ENCODE data around the gene ETV3L. TPM values are rescaled to one million over a fixed set of nuclear protein-coding genes. Genes with fewer than 3 reads are reported as not detected.
A peak's percentile ranks its signal among the peaks of the same experiment; 100 is the strongest.

The ETV3L gene
- total RNA-seq, 1 experiment from 2014 or later: not detected

DNA sequence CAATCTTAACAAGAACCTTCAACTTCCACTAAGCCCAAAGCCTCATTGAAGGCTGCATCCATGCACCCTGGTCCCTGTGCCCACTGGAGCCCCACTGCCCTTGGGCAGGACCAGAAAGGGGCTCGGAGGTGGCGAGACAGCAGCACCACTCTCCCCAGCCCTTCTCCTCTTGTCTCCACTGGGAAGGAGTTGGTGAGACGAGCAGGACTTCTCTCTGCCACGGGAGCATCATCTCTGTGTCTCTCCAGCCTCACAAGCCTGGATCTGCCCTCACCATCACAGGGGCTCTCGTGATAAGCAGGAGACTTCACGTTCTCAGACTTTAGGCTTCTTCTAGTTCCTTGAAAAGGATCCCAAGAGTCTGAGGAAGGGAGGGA, 7.2 kb upstream of the ETV3L start:
- Histone ChIP-seq H3K27ac (ENCODE audit: low read length) (no peak overlapping the region), H3K4me3 (ENCODE audit: low read depth in 2 of 2, low read length in 2 of 2) (no peak overlapping the region), H3K36me3 (ENCODE audit: control insufficient read depth, insufficient read depth, low read length) (no peaks in the 10 kb centered on the region), H3K4me1 (ENCODE audit: control insufficient read depth, insufficient read depth, low read length) (peaks cover 5% of the 10 kb centered on the region; the same call in 1 of the 2 replicates), H3K9me3 (ENCODE audit: control insufficient read depth, insufficient read depth, low read depth, low read length) (no peaks in the 10 kb centered on the region), H3K27me3 (ENCODE audit: control insufficient read depth, insufficient read depth, low read length) (no peaks in the 10 kb centered on the region)
- intact Hi-C loops (cut with micrococcal nuclease; ENCODE audit: unreplicated experiment) (no loop called here), in situ Hi-C loops (cut with HindIII; ENCODE audit: low pct_unique_long_range_greater_than_20kb, low sequenced_read_pairs) (no loop called here)
- POLR2A ChIA-PET: no interaction called here
- DNase-seq (ENCODE audit: low read depth, low spot score): no peak
- no TSS peak for BruUV-seq (replicated peaks)
- 0 out of 2 replicates have a peak, but pooled peaks have one; percentile 8 for ATAC-seq
- TF ChIP-seq, protein P1, sequence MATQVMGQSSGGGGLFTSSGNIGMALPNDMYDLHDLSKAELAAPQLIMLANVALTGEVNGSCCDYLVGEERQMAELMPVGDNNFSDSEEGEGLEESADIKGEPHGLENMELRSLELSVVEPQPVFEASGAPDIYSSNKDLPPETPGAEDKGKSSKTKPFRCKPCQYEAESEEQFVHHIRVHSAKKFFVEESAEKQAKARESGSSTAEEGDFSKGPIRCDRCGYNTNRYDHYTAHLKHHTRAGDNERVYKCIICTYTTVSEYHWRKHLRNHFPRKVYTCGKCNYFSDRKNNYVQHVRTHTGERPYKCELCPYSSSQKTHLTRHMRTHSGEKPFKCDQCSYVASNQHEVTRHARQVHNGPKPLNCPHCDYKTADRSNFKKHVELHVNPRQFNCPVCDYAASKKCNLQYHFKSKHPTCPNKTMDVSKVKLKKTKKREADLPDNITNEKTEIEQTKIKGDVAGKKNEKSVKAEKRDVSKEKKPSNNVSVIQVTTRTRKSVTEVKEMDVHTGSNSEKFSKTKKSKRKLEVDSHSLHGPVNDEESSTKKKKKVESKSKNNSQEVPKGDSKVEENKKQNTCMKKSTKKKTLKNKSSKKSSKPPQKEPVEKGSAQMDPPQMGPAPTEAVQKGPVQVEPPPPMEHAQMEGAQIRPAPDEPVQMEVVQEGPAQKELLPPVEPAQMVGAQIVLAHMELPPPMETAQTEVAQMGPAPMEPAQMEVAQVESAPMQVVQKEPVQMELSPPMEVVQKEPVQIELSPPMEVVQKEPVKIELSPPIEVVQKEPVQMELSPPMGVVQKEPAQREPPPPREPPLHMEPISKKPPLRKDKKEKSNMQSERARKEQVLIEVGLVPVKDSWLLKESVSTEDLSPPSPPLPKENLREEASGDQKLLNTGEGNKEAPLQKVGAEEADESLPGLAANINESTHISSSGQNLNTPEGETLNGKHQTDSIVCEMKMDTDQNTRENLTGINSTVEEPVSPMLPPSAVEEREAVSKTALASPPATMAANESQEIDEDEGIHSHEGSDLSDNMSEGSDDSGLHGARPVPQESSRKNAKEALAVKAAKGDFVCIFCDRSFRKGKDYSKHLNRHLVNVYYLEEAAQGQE (IDR thresholded peaks at IDR 0.05; ENCODE audit: insufficient read depth in 1 of 2, low read depth in 2 of 2, low read length in 1 of 2): no peak
- TF ChIP-seq POLR2AphosphoS5 (IDR thresholded peaks at IDR 0.05; ENCODE audit: low read depth, low read length) (no peak), SIN3A (IDR thresholded peaks at IDR 0.05; ENCODE audit: borderline replicate concordance, insufficient read depth, low read depth, low read length) (no peak)
- TF ChIP-seq, protein P2, sequence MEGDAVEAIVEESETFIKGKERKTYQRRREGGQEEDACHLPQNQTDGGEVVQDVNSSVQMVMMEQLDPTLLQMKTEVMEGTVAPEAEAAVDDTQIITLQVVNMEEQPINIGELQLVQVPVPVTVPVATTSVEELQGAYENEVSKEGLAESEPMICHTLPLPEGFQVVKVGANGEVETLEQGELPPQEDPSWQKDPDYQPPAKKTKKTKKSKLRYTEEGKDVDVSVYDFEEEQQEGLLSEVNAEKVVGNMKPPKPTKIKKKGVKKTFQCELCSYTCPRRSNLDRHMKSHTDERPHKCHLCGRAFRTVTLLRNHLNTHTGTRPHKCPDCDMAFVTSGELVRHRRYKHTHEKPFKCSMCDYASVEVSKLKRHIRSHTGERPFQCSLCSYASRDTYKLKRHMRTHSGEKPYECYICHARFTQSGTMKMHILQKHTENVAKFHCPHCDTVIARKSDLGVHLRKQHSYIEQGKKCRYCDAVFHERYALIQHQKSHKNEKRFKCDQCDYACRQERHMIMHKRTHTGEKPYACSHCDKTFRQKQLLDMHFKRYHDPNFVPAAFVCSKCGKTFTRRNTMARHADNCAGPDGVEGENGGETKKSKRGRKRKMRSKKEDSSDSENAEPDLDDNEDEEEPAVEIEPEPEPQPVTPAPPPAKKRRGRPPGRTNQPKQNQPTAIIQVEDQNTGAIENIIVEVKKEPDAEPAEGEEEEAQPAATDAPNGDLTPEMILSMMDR (IDR thresholded peaks at IDR 0.05): no peak
- CTCF ChIA-PET: interaction anchor here (0.7 to 1.7 kb wide), 3 partner anchors 8 to 49 kb away, joined by 3 to 6 read pairs (median 4); no protein-coding TSS in a partner anchor

- Histone ChIP-seq H3K9me3 (ENCODE audit: control insufficient read depth, insufficient read depth, low read depth, low read length) (no peaks in the 10 kb centered on the region), H3K27me3 (ENCODE audit: control insufficient read depth, insufficient read depth, low read length) (no peaks in the 10 kb centered on the region), H3K27ac (ENCODE audit: low read length) (no peak overlapping the region), H3K36me3 (ENCODE audit: control insufficient read depth, insufficient read depth, low read length) (no peaks in the 10 kb centered on the region), H3K4me1 (ENCODE audit: control insufficient read depth, insufficient read depth, low read length) (peaks cover 5% of the 10 kb centered on the region; the same call in 1 of the 2 replicates), H3K4me3 (ENCODE audit: low read depth in 2 of 2, low read length in 2 of 2) (no peak overlapping the region)
- no peak for DNase-seq (ENCODE audit: low read depth, low spot score)
- TF ChIP-seq, protein P2 (IDR thresholded peaks at IDR 0.05): no peak
- TF ChIP-seq, protein P1 (IDR thresholded peaks at IDR 0.05; ENCODE audit: insufficient read depth in 1 of 2, low read depth in 2 of 2, low read length in 1 of 2): no peak
- TF ChIP-seq POLR2AphosphoS5 (IDR thresholded peaks at IDR 0.05; ENCODE audit: low read depth, low read length) (no peak), SIN3A (IDR thresholded peaks at IDR 0.05; ENCODE audit: borderline replicate concordance, insufficient read depth, low read depth, low read length) (no peak), TCF7L2 (IDR thresholded peaks at IDR 0.05; ENCODE audit: low read depth, low read length) (no peak)
- ChIA-PET CTCF (interaction anchor here (0.7 to 1.7 kb wide), 3 partner anchors 8 to 50 kb away, joined by 3 to 6 read pairs (median 4); no protein-coding TSS in a partner anchor), POLR2A (no interaction called here)
- intact Hi-C loops (cut with micrococcal nuclease; ENCODE audit: unreplicated experiment) (no loop called here), in situ Hi-C loops (cut with HindIII; ENCODE audit: low pct_unique_long_range_greater_than_20kb, low sequenced_read_pairs) (no loop called here)
- ATAC-seq: peak; percentile 89
- no TSS peak for BruUV-seq (replicated peaks)
Observed at GRCh38 chr1:157105988-157106812, 6.6 kb upstream of the ETV3L start.
